ENCODE measurements around the gene YPEL3. TPM values are rescaled to one million over a fixed set of nuclear protein-coding genes. Genes with fewer than 3 reads are reported as not detected.

Gene YPEL3, protein sequence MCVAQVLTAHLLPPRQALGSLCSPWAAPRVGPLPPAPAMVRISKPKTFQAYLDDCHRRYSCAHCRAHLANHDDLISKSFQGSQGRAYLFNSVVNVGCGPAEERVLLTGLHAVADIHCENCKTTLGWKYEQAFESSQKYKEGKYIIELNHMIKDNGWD
- total RNA-seq = 67.1 and 107 TPM in 2 replicates
- polyA plus RNA-seq = 115 and 143 TPM in 2 replicates

DNA sequence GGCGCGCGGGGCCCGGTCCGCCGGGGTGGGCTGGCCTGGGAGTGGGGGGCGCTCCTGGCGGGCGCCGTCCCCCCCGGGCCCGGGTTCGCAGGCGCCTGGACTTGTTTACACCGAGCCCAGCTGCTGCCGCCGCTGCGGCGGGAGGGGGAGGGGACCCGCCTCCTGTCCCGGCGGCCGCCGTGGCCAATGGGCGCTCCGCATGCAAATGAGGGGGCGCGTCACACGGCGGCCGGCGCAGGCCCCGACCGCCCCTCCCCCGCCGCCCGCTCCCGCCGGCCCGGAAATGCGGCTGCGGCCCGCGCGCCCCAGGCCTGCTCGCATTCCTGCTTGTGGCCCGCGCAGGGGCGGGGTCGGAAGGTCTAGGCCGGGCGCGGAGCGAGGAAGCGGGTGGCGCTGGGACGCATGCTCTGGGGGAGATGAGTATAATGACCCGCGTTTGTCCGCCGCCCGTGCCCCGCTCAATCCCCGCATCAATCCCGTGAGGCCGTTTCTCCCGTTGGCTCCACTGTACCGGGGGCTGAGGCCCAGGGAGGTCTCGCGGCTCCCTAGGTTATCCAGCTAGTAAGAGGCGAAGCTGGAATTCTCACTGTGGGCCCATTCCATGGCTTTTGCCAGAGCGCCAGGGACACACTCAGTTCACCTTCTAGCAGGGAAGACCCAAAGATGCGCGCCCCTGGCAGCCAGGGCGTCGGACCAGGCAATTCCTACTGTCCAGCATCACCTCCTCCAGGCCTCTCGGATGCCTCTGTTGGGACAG lies at the start of gene YPEL3:
YPEL3 (minus strand) TSS at position 109 of the 757 bp plus-strand sequence. CDS start 731 bp downstream, outside the sequence.
- peaks cover 5% of the 10 kb centered on the region for H3K4me1 ChIP-seq (ENCODE audit: low read depth)
- peak; percentile 91 to 95 for DNase-seq (ENCODE audit: low read depth in 1 of 2, low spot score in 1 of 2)
- TF ChIP-seq, protein P1, sequence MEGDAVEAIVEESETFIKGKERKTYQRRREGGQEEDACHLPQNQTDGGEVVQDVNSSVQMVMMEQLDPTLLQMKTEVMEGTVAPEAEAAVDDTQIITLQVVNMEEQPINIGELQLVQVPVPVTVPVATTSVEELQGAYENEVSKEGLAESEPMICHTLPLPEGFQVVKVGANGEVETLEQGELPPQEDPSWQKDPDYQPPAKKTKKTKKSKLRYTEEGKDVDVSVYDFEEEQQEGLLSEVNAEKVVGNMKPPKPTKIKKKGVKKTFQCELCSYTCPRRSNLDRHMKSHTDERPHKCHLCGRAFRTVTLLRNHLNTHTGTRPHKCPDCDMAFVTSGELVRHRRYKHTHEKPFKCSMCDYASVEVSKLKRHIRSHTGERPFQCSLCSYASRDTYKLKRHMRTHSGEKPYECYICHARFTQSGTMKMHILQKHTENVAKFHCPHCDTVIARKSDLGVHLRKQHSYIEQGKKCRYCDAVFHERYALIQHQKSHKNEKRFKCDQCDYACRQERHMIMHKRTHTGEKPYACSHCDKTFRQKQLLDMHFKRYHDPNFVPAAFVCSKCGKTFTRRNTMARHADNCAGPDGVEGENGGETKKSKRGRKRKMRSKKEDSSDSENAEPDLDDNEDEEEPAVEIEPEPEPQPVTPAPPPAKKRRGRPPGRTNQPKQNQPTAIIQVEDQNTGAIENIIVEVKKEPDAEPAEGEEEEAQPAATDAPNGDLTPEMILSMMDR (IDR thresholded peaks at IDR 0.05; ENCODE audit: low read depth, low read length) = no peak
- no peaks in the 10 kb centered on the region for H3K9me3 ChIP-seq (ENCODE audit: low read depth)
- peak within 1 kb of the TSS; percentile 37 for H3K4me3 ChIP-seq
- H3K27ac ChIP-seq = peak within 1 kb of the TSS; percentile 81
- H3K36me3 ChIP-seq = no peaks in the 10 kb centered on the region
- H3K27me3 ChIP-seq = no peaks in the 10 kb centered on the region

DNA sequence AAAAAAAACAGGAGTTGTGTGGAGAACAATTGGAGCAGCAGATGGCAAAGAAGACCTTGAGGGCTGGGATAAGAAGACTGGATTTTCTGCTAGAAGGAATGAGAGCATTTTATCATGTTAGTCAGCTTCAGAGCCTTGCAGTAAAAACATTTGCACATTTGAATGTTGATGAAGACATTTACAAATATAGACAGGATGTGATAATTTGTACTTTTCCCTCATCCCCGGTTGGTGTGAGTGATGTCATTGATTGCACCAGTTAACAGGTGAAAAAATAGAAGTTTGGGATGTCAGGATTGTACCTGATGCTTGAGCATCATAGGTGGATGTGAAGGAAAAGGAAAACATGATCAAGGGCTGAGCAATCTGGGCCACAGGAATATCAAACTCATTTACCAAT lies 49.6 kb upstream of the YPEL3 start:
- H3K4me1 ChIP-seq (ENCODE audit: low read depth) = no peaks in the 10 kb centered on the region
- no peaks in the 10 kb centered on the region for H3K27me3 ChIP-seq
- no peak overlapping the region for H3K27ac ChIP-seq
- H3K4me3 ChIP-seq = no peak overlapping the region
- no peak for DNase-seq (ENCODE audit: low read depth in 1 of 2, low spot score in 1 of 2)
- TF ChIP-seq, protein P1 (IDR thresholded peaks at IDR 0.05; ENCODE audit: low read depth, low read length) = no peak
- no peaks in the 10 kb centered on the region for H3K9me3 ChIP-seq (ENCODE audit: low read depth)
- H3K36me3 ChIP-seq = no peaks in the 10 kb centered on the region

DNA sequence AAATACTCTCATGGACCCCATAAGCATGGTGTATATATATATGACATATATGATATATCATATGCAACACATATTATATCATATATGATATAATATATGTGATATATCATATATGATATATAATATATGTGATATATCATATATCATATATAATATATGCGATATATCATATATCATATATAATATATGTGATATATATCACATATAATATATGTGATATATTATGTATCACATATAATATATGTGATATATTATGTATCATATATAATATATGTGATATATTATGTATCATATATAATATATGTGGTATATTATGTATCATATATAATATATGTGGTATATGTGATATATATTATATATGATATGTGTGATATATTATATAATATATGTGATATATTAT lies 48.9 kb upstream of the YPEL3 start:
- Histone ChIP-seq H3K4me1 (ENCODE audit: low read depth) (no peaks in the 10 kb centered on the region), H3K9me3 (ENCODE audit: low read depth) (no peaks in the 10 kb centered on the region), H3K27me3 (no peaks in the 10 kb centered on the region), H3K36me3 (no peaks in the 10 kb centered on the region), H3K4me3 (no peak overlapping the region), H3K27ac (no peak overlapping the region)
- TF ChIP-seq, protein P1 (IDR thresholded peaks at IDR 0.05; ENCODE audit: low read depth, low read length) = no peak
- no peak for DNase-seq (ENCODE audit: low read depth in 1 of 2, low spot score in 1 of 2)

DNA sequence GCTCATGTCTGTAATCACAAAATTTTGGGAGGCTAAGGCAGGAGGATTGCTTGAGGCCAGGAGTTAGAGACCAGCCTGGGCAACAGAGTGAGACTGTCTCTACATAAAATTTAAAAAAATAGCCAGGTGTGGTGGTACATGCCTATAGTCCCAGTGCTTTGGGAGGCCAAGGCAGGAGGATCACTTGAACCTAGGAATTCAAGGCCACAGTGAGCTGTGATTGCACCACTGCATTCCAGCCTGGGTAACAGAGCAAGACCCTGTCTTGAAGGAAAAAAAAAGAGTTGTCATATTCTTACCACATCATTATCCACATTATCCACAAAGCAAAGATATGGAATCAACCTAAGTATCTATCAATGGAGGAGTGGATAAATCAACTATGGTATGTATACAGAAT lies 48.0 kb upstream of the YPEL3 start:
- TF ChIP-seq, protein P1 (IDR thresholded peaks at IDR 0.05; ENCODE audit: low read depth, low read length) = no peak
- H3K36me3 ChIP-seq = no peaks in the 10 kb centered on the region
- no peaks in the 10 kb centered on the region for H3K27me3 ChIP-seq
- no peak overlapping the region for H3K4me3 ChIP-seq
- H3K9me3 ChIP-seq (ENCODE audit: low read depth) = no peaks in the 10 kb centered on the region
- H3K27ac ChIP-seq = no peak overlapping the region
- DNase-seq (ENCODE audit: low read depth in 1 of 2, low spot score in 1 of 2) = no peak
- no peaks in the 10 kb centered on the region for H3K4me1 ChIP-seq (ENCODE audit: low read depth)

DNA sequence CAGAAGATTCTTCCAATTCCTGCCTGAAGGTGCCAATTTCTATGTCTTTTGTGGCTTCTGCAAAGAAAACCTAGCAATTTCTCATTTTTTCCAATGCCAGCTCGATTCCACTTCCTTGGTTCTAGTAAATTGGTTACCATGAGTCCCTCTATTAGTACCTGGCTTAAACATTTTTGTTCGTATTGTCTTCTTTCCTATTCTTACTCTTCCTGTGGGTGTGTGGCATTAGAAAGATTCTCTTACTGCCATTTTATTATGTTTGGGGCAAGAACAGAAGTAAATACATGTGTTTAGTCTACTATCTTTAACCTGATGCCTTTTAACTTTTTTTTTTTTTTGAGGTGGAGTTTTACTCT lies 47.3 kb upstream of the YPEL3 start:
- H3K27me3 ChIP-seq = no peaks in the 10 kb centered on the region
- TF ChIP-seq, protein P1 (IDR thresholded peaks at IDR 0.05; ENCODE audit: low read depth, low read length) = no peak
- no peaks in the 10 kb centered on the region for H3K9me3 ChIP-seq (ENCODE audit: low read depth)
- no peak for DNase-seq (ENCODE audit: low read depth in 1 of 2, low spot score in 1 of 2)
- H3K4me3 ChIP-seq = no peak overlapping the region
- no peak overlapping the region for H3K27ac ChIP-seq
- no peaks in the 10 kb centered on the region for H3K36me3 ChIP-seq
- H3K4me1 ChIP-seq (ENCODE audit: low read depth) = no peaks in the 10 kb centered on the region

All from cardiac muscle cell (in vitro differentiated cells and primary cell).